GM12875 (cell line): ENCODE data around the gene ATP8B4.

ENCODE experiments used
- H3K4me3 ChIP-seq: one replicate; pipeline ENCODE4 v1.5.1; 2011; ENCODE audit warnings: low read depth, low read length, control low read depth
- TF ChIP-seq, protein P1 (sequence below): IDR thresholded peaks from 2 replicates; pipeline ENCODE4 v1.5.1; 2011; ENCODE audit warnings: low read depth, mild to moderate bottlenecking, control low read depth, inconsistent platforms, low read length, moderate library complexity, borderline replicate concordance; ENCODE audit not compliant: insufficient read depth

Gene ATP8B4

DNA sequence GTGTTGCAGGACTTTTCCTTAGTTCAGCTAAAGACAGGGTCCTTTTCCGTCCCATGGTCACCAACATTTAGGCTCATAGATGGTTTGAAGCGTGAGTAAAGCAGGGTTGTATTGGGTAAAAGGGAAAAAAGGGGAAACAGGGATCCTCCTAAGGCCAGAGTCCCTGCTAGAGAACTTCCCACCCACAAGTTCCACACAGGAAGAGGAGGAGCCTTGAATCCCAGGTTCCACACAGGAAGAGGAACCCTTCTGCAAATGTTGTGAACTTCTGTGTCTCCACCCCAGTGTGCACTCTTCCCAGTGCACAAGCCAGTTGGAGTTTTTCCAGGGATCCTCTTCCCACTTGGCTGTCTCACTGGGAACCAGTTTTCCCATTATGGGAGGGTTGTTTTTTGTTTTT, 27.6 kb upstream of the ATP8B4 start:
- TF ChIP-seq, protein P1, sequence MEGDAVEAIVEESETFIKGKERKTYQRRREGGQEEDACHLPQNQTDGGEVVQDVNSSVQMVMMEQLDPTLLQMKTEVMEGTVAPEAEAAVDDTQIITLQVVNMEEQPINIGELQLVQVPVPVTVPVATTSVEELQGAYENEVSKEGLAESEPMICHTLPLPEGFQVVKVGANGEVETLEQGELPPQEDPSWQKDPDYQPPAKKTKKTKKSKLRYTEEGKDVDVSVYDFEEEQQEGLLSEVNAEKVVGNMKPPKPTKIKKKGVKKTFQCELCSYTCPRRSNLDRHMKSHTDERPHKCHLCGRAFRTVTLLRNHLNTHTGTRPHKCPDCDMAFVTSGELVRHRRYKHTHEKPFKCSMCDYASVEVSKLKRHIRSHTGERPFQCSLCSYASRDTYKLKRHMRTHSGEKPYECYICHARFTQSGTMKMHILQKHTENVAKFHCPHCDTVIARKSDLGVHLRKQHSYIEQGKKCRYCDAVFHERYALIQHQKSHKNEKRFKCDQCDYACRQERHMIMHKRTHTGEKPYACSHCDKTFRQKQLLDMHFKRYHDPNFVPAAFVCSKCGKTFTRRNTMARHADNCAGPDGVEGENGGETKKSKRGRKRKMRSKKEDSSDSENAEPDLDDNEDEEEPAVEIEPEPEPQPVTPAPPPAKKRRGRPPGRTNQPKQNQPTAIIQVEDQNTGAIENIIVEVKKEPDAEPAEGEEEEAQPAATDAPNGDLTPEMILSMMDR, result no peak
- H3K4me3 ChIP-seq, result no peak overlapping the region

DNA sequence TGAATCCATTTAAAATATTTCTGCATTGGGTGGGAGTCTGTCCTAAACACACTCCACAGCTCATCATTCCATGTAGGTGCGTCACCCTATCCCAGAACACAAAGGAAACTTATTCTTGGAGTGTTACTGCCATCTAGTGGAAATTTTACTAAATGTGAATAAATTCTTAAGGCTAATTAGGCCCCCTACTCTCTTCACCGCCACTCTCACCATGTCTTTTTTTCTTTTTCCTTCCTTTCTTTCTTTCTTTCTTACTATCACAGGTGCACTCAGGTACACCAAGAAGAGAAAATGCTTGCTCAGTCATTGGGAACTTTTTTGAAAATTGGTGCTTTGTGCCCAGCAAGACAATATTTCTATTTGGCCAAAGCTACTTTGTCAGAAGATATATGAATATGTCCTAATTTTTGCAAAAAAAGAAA, 26.4 kb upstream of the ATP8B4 start:
- TF ChIP-seq, protein P1, result 0 out of 2 replicates have a peak, but pooled peaks have one; percentile 6
- H3K4me3 ChIP-seq, result no peak overlapping the region

DNA sequence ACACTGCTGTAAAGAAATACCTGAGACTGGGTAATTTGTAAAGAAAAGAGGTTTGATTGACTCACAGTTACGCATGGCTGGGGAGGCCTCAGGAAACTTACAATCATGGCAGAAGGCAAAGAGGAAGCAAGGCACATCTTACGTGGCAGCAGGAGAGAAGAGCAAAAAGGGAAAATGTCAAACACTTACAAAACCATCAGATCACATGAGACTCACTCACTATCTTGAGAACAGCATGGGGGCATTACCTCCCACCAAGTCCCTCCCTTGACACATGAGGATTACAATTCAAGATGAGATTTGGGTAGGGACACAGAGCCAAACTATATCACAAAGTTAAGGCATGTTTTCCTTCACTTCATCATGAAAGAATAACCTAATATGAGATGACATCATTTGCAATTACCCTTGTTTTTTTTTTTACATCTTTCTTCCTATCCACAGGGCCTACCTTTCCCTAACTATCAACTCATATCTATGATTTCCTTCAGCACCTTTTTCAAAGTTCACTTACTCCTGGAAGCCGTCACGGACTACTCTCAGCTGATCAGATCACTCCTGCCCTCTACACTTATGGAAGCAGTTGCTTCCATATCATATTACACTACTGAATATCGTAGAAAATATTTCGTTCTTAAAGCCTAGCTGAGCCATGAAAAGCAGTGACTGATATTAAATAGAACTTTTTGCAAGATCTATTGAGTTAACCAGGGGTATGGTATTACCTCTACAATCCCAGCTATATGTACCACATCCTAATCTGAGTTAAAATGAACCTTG, 25.5 kb upstream of the ATP8B4 start:
- no peak overlapping the region for H3K4me3 ChIP-seq
- TF ChIP-seq, protein P1, result no peak

DNA sequence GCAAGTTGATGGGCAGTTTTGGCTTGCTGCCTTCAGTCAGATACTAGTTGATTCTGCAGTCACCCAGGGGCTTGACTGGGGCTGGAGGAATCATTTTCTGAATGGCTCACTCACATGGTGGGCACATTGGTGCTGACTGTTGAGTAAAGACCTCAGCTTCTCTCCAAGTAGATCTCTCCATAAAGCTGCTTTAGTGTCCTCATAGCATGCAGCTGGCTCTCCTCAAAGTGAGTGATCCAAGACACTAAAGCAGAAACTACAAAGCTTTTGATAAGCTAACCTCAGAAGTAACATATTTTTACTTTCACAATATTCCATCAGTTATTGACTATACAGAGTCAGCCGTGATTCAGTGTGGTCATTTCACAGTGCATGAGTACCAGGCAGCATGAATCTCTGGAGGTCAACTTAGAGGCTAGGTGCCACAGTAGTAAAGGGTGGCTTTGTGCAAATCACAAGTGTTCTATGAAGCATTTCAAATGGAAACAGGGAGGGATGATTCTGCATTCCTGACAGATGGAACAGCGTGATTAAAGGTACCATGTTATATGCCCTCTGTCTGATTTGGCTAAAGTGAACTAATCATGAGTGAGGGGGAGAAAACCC, 24.3 kb upstream of the ATP8B4 start:
- H3K4me3 ChIP-seq, result no peak overlapping the region
- TF ChIP-seq, protein P1, result no peak

DNA sequence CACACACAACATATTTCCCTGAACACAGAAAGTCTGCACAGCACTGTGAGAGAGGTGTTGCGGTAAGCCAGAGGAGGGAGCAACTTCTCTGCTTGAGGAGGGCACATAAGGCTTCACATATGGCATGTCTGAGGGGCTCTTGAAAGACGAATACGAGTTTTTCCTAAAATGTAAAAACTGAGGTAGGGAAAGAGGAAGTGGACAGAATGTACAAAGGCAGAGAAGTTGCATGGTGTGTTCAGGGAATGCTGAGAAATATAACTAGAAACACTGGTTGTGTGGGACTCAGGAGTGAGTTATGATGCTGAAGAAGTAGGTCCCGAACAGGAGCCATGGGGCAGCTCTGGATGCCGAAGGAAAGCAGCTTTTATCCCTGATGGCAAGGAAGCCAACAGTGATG, 22.8 kb upstream of the ATP8B4 start:
- TF ChIP-seq, protein P1, result no peak
- no peak overlapping the region for H3K4me3 ChIP-seq

DNA sequence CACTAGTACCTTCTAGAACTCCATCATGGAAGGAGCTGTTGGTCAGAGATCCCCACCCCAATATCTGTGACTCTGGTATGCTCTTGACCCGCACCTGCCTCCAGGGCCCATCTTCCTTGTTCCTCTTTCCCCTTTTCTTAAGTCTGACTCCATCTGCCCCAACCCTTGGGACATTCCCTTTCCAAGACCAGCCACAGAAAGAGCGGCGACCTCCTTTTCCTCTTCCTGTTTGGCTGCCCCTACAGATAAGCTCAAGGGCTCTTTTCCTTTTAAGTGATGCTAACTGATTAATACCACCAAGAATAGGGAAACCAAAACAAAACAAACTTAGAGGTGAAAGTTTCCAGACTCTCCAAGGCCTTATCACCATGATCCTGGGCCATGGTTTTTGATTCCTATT, 21.9 kb upstream of the ATP8B4 start:
- TF ChIP-seq, protein P1, result no peak
- no peak overlapping the region for H3K4me3 ChIP-seq

DNA sequence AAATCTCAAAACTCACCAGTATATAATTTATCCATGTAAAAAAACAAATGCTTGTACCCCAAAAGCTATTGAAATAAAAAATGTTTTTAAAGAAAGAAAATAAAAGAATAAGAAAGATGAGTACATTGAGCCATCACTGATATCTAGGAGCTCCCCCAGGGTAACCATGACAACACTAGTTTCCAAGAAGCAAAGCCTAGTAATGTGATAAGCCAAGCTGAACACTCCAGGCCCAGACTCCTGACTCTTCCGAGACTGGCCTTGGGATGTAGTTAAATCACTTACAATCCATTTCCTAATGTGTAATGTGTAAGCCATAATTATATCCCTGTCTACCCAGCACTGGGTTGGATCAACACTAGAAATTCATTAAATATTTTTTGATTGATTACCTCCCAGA, 21.1 kb upstream of the ATP8B4 start:
- no peak overlapping the region for H3K4me3 ChIP-seq
- TF ChIP-seq, protein P1, result no peak
